Keratinocyte (primary cell): Measurements from ENCODE around the gene ATP7B.

Source experiments
- CTCF ChIP-seq, 3 experiments: IDR thresholded peaks in 1 of 3; conservative IDR thresholded peaks in 1 of 3; optimal IDR thresholded peaks in 1 of 3; 2 replicates in 2 of 3; 3 replicates in 1 of 3; pipeline versions ENCODE3 to v1.5.1; 2011; ENCODE audit warnings: low read length in 3 of 3, mild to moderate bottlenecking in 3 of 3, moderate library complexity in 2 of 3, control low read depth in 1 of 3, inconsistent platforms in 1 of 3; ENCODE audit not compliant: insufficient read depth in 2 of 3; ENCODE audit errors: extremely low read depth in 1 of 3
- EZH2 ChIP-seq: IDR thresholded peaks from one replicate; pipeline ENCODE4 v1.6.1; 2012; ENCODE audit warnings: inconsistent platforms, mild to moderate bottlenecking, low read length, moderate library complexity

- no peak for TF ChIP-seq CTCF (optimal IDR thresholded peaks at IDR 0.05 in 1 of 3, IDR thresholded peaks at IDR 0.05 in 1 of 3, conservative IDR thresholded peaks at IDR 0.05 in 1 of 3; ENCODE audit: extremely low read depth in 1 of 3, insufficient read depth in 2 of 3, low read length in 3 of 3)
- TF ChIP-seq EZH2 = no peak
These were observed 118.6 kb downstream of the ATP7B start for GRCh38 chr13:51892657-51893056.
